ENCODE data around the gene TMEM183A.

- TF ChIP-seq, protein P1, sequence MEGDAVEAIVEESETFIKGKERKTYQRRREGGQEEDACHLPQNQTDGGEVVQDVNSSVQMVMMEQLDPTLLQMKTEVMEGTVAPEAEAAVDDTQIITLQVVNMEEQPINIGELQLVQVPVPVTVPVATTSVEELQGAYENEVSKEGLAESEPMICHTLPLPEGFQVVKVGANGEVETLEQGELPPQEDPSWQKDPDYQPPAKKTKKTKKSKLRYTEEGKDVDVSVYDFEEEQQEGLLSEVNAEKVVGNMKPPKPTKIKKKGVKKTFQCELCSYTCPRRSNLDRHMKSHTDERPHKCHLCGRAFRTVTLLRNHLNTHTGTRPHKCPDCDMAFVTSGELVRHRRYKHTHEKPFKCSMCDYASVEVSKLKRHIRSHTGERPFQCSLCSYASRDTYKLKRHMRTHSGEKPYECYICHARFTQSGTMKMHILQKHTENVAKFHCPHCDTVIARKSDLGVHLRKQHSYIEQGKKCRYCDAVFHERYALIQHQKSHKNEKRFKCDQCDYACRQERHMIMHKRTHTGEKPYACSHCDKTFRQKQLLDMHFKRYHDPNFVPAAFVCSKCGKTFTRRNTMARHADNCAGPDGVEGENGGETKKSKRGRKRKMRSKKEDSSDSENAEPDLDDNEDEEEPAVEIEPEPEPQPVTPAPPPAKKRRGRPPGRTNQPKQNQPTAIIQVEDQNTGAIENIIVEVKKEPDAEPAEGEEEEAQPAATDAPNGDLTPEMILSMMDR (IDR thresholded peaks at IDR 0.05 in 4 of 5, conservative IDR thresholded peaks at IDR 0.05 in 1 of 5): no peak
- TF ChIP-seq POLR2A (IDR thresholded peaks at IDR 0.05): peak; percentile 97 to 98
These were observed 49.2 kb upstream of the TMEM183A start, which contains the start of gene ADIPOR1 for GRCh38 chr1:202957733-202958543.
